Panc1 (cell line): ENCODE data around the gene JADE2. TPM values are rescaled to one million over a fixed set of nuclear protein-coding genes. Genes with fewer than 3 reads are reported as not detected.

Source experiments
- ATAC-seq: fragments of 200-7000 bp; cut with Tn5 transposase; 2 replicates; pipeline ENCODE4 v1.9.1; 2020; ENCODE audit warnings: mild to moderate bottlenecking, moderate library complexity
- BruUV-seq: library from RNA; stranded (reverse); fragments of 400-500 nt; replicated peaks from 2 replicates; lab custom pipeline; 2021; lab: Mats Ljungman, UMichigan
- CTCF ChIA-PET: fragments of 300-600 bp; sonication (Branson Sonifier 250); formaldehyde crosslinking; loops from one replicate; lab custom pipeline; 2022; ENCODE audit warnings: antibody characterized with exemption; lab: Charles Lee
- POLR2A ChIA-PET: fragments of 300-600 bp; sonication (Branson Sonifier 250); formaldehyde crosslinking; loops from one replicate; lab custom pipeline; 2022; ENCODE audit warnings: antibody characterized with exemption; lab: Charles Lee
- DNase-seq: peaks from one replicate; pipeline ENCODE4 v3.0.0-alpha.2; 2010; ENCODE audit warnings: low read depth, low spot score
- H3K27ac ChIP-seq: 2 replicates; pipeline ENCODE4 v1.5.1; 2011; ENCODE audit warnings: mild to moderate bottlenecking, low read length, inconsistent platforms
- H3K27me3 ChIP-seq: fragments of 200-500 bp; sonication (Bioruptor generic); 2 replicates; pipeline ENCODE4 v1.6.0; 2014; ENCODE audit warnings: low read length, inconsistent platforms; ENCODE audit not compliant: control insufficient read depth, insufficient read depth
- H3K36me3 ChIP-seq: fragments of 200-500 bp; sonication (Bioruptor generic); 2 replicates; pipeline ENCODE4 v1.5.1; 2014; ENCODE audit warnings: inconsistent platforms, mild to moderate bottlenecking, low read length, moderate library complexity; ENCODE audit not compliant: control insufficient read depth, insufficient read depth
- H3K4me1 ChIP-seq: 2 replicates; pipeline ENCODE4 v1.5.1; 2011; ENCODE audit warnings: inconsistent platforms, mild to moderate bottlenecking, low read length, moderate library complexity; ENCODE audit not compliant: control insufficient read depth, insufficient read depth
- H3K4me3 ChIP-seq, 2 experiments: 2 replicates each; pipeline ENCODE4 v1.5.1; 2011 to 2012; ENCODE audit warnings: low read depth in 2 of 2, low read length in 2 of 2, mild to moderate bottlenecking in 2 of 2, inconsistent platforms in 1 of 2, moderate library complexity in 1 of 2
- H3K9me3 ChIP-seq: fragments of 200-500 bp; sonication (Bioruptor generic); 2 replicates; pipeline ENCODE4 v1.5.1; 2014; ENCODE audit warnings: low read depth, mild to moderate bottlenecking, inconsistent platforms, low read length, moderate library complexity; ENCODE audit not compliant: control insufficient read depth, insufficient read depth
- POLR2AphosphoS5 ChIP-seq: IDR thresholded peaks from 2 replicates; pipeline ENCODE4 v1.6.1; 2012; ENCODE audit warnings: mild to moderate bottlenecking, low read depth, low read length, moderate library complexity
- SIN3A ChIP-seq: IDR thresholded peaks from 2 replicates; pipeline ENCODE4 v1.6.1; 2012; ENCODE audit warnings: low read depth, mild to moderate bottlenecking, low read length, moderate library complexity, borderline replicate concordance; ENCODE audit not compliant: insufficient read depth
- TCF7L2 ChIP-seq: IDR thresholded peaks from 2 replicates; pipeline ENCODE4 v1.6.1; 2011; ENCODE audit warnings: mild to moderate bottlenecking, low read depth, low read length, inconsistent platforms
- in situ Hi-C: cut with HindIII; loops from 2 replicates; pipeline ENCODE4 v1.10.0; 2016; ENCODE audit warnings: low sequenced_read_pairs, low pct_unique_long_range_greater_than_20kb
- intact Hi-C: fragments of 100-400 bp; cut with micrococcal nuclease; formaldehyde crosslinking; loops from one replicate; pipeline ENCODE4 v1.10.0; 2022; ENCODE audit not compliant: unreplicated experiment
- total RNA-seq: library from RNA; stranded (reverse); gene quantifications from one replicate; pipeline ENCODE4 v1.2.1, GENCODE V29; 2021; ENCODE audit not compliant: unreplicated experiment
- TF ChIP-seq, protein P1 (sequence below): fragments of 450-650 bp; IDR thresholded peaks from 2 replicates; pipeline ENCODE4 v1.5.1; 2017; ENCODE audit warnings: mild to moderate bottlenecking
- TF ChIP-seq, protein P2 (sequence below), 2 experiments: IDR thresholded peaks; 2 replicates each; pipeline ENCODE4 v1.6.1; 2011 to 2012; ENCODE audit warnings: low read depth in 2 of 2, control low read depth in 1 of 2, low read length in 1 of 2, mild to moderate bottlenecking in 1 of 2, moderate library complexity in 1 of 2; ENCODE audit not compliant: insufficient read depth in 1 of 2

JADE2 gene
- total RNA-seq, 1 experiment from 2014 or later = 80.0 TPM

- Histone ChIP-seq H3K4me1 (peaks cover 31% of the 10 kb centered on the region), H3K4me3 (no peak overlapping the region), H3K9me3 (no peaks in the 10 kb centered on the region), H3K36me3 (no peaks in the 10 kb centered on the region), H3K27me3 (no peaks in the 10 kb centered on the region), H3K27ac (no peak overlapping the region; the same call in 1 of the 2 replicates)
- intact Hi-C loops = no loop called here
- TF ChIP-seq SIN3A (no peak), POLR2AphosphoS5 (no peak)
- TF ChIP-seq, protein P1, sequence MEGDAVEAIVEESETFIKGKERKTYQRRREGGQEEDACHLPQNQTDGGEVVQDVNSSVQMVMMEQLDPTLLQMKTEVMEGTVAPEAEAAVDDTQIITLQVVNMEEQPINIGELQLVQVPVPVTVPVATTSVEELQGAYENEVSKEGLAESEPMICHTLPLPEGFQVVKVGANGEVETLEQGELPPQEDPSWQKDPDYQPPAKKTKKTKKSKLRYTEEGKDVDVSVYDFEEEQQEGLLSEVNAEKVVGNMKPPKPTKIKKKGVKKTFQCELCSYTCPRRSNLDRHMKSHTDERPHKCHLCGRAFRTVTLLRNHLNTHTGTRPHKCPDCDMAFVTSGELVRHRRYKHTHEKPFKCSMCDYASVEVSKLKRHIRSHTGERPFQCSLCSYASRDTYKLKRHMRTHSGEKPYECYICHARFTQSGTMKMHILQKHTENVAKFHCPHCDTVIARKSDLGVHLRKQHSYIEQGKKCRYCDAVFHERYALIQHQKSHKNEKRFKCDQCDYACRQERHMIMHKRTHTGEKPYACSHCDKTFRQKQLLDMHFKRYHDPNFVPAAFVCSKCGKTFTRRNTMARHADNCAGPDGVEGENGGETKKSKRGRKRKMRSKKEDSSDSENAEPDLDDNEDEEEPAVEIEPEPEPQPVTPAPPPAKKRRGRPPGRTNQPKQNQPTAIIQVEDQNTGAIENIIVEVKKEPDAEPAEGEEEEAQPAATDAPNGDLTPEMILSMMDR = no peak
- DNase-seq (no peak), ATAC-seq (no peak)
- no TSS peak for BruUV-seq
- CTCF ChIA-PET = no interaction called here
- POLR2A ChIA-PET = interaction anchor here (0.6 kb wide), 1 partner anchor 18 kb away, joined by 11 read pairs; no protein-coding TSS in a partner anchor
- in situ Hi-C loops = no loop called here
These were observed 24.6 kb upstream of the JADE2 start for GRCh38 chr5:134500699-134501430.

- TF ChIP-seq TCF7L2 (no peak), SIN3A (no peak), POLR2AphosphoS5 (no peak)
- TF ChIP-seq, protein P1 = no peak
- TF ChIP-seq, protein P2, sequence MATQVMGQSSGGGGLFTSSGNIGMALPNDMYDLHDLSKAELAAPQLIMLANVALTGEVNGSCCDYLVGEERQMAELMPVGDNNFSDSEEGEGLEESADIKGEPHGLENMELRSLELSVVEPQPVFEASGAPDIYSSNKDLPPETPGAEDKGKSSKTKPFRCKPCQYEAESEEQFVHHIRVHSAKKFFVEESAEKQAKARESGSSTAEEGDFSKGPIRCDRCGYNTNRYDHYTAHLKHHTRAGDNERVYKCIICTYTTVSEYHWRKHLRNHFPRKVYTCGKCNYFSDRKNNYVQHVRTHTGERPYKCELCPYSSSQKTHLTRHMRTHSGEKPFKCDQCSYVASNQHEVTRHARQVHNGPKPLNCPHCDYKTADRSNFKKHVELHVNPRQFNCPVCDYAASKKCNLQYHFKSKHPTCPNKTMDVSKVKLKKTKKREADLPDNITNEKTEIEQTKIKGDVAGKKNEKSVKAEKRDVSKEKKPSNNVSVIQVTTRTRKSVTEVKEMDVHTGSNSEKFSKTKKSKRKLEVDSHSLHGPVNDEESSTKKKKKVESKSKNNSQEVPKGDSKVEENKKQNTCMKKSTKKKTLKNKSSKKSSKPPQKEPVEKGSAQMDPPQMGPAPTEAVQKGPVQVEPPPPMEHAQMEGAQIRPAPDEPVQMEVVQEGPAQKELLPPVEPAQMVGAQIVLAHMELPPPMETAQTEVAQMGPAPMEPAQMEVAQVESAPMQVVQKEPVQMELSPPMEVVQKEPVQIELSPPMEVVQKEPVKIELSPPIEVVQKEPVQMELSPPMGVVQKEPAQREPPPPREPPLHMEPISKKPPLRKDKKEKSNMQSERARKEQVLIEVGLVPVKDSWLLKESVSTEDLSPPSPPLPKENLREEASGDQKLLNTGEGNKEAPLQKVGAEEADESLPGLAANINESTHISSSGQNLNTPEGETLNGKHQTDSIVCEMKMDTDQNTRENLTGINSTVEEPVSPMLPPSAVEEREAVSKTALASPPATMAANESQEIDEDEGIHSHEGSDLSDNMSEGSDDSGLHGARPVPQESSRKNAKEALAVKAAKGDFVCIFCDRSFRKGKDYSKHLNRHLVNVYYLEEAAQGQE (IDR thresholded peaks at IDR 0.05; ENCODE audit: insufficient read depth in 1 of 2, low read depth in 2 of 2, low read length in 1 of 2) = no peak
- H3K27ac ChIP-seq = peak overlapping the region; percentile 97
- H3K4me3 ChIP-seq = no peak overlapping the region
- ATAC-seq (no peak), DNase-seq (no peak)
- H3K9me3 ChIP-seq = no peaks in the 10 kb centered on the region
- no TSS peak for BruUV-seq
- in situ Hi-C loops = no loop called here
- peaks cover 44% of the 10 kb centered on the region for H3K4me1 ChIP-seq
- H3K27me3 ChIP-seq = no peaks in the 10 kb centered on the region
- intact Hi-C loops = no loop called here
- ChIA-PET POLR2A (interaction anchor here (0.6 kb wide), 1 partner anchor 74 kb away, joined by 3 read pairs; no protein-coding TSS in a partner anchor), CTCF (no interaction called here)
- no peaks in the 10 kb centered on the region for H3K36me3 ChIP-seq
These were observed 23.2 kb upstream of the JADE2 start for GRCh38 chr5:134502259-134502658.
